Testis (tissue), 3 donors: ENCODE measurements around the gene ABCD4. TPM values are rescaled to one million over a fixed set of nuclear protein-coding genes. Genes with fewer than 3 reads are reported as not detected.

Source experiments
- DNase-seq: peaks from one replicate; pipeline ENCODE4 v3.0.0-alpha.2; 2019
- H3K27ac ChIP-seq, 2 donors: fragments of 200-600 bp; sonication (generic); one replicate each; pipeline ENCODE4 v1.5.1; 2019
- H3K27me3 ChIP-seq: fragments of 200-600 bp; sonication (generic); one replicate; pipeline ENCODE4 v1.5.1; 2019
- H3K36me3 ChIP-seq: fragments of 200-600 bp; sonication (generic); one replicate; pipeline ENCODE4 v1.5.1; 2017; ENCODE audit warnings: low read depth; ENCODE audit errors: missing control alignments
- H3K4me1 ChIP-seq: fragments of 200-600 bp; sonication (generic); one replicate; pipeline ENCODE4 v1.5.1; 2019
- H3K4me3 ChIP-seq, 2 donors: fragments of 200-600 bp; sonication (generic); one replicate each; pipeline ENCODE4 v1.5.1; 2017 to 2019
- H3K9me3 ChIP-seq: fragments of 200-600 bp; sonication (generic); one replicate; pipeline ENCODE4 v1.5.1; 2017
- CTCF ChIP-seq, 3 experiments: fragments of 450-650 bp in 2 of 3; fragments of 200-600 bp in 1 of 3; sonication (generic) in 1 of 3; IDR thresholded peaks; one replicate each; pipeline ENCODE4 v1.5.1; 2016 to 2019; ENCODE audit warnings: antibody characterized with exemption in 3 of 3, mild to moderate bottlenecking in 2 of 3, moderate library complexity in 1 of 3
- POLR2A ChIP-seq: fragments of 450-650 bp; IDR thresholded peaks from one replicate; pipeline ENCODE4 v1.6.1; 2017; ENCODE audit warnings: antibody characterized with exemption, mild to moderate bottlenecking, moderate library complexity
- WGBS, 2 donors: methylation state at CpG; one replicate each; pipeline ENCODE4 v1.1.5; 2018; 5-methylcytosine and 5-hydroxymethylcytosine counted together
- intact Hi-C: fragments of 100-400 bp; cut with DNase I; formaldehyde crosslinking; loops from one replicate; pipeline ENCODE4 v1.15.1; 2023; ENCODE audit warnings: low total_unique reads
- polyA plus RNA-seq: library from polyadenylated mRNA; stranded (reverse); fragments of 350-450 nt; fragmentation: Illumina TruSeq; extraction: RNeasy Lipid Tissue Mini Kit (QIAGEN cat#74804); gene quantifications from one replicate; pipeline ENCODE4 v1.2.3, GENCODE V29; 2014; ENCODE audit warnings: low read depth, low replicate concordance; ENCODE audit not compliant: insufficient read depth
- total RNA-seq, 2 donors: library from RNA; depleted of rRNA; stranded (reverse); fragments of >200 nt; gene quantifications; one replicate each; pipeline ENCODE4 v1.2.3, GENCODE V29; 2016

Gene ABCD4
- total and polyA plus RNA-seq, 3 donors from 2014 or later = 53.8 to 89.4 (median 86.7) TPM

GRCh38 chr14:74244115-74244514 lies 58.6 kb downstream of the ABCD4 start:
- DNase-seq = no peak
- H3K27me3 ChIP-seq = peaks cover 3% of the 10 kb centered on the region
- H3K27ac ChIP-seq = no peak overlapping the region
- H3K4me1 ChIP-seq = peaks cover 12% of the 10 kb centered on the region
- no peak for TF ChIP-seq POLR2A
- TF ChIP-seq CTCF (IDR thresholded peaks at IDR 0.05) = no peak
- H3K9me3 ChIP-seq = no peaks in the 10 kb centered on the region
- H3K36me3 ChIP-seq = no peaks in the 10 kb centered on the region
- intact Hi-C loops = no loop called here
- H3K4me3 ChIP-seq = no peak overlapping the region
- 53 to 55% methylated on average over 3 of the region's 3 CpGs for WGBS, 2 donors

- Histone ChIP-seq H3K9me3 (no peaks in the 10 kb centered on the region), H3K4me1 (peaks cover 12% of the 10 kb centered on the region), H3K27ac (no peak overlapping the region), H3K36me3 (no peaks in the 10 kb centered on the region), H3K27me3 (peaks cover 3% of the 10 kb centered on the region), H3K4me3 (no peak overlapping the region)
- DNase-seq = no peak
- no peak for TF ChIP-seq POLR2A
- TF ChIP-seq CTCF (IDR thresholded peaks at IDR 0.05) = no peak
- intact Hi-C loops = no loop called here
- WGBS, 2 donors = 24 to 41% methylated on average over 5 of the region's 5 CpGs
Measured at GRCh38 chr14:74243051-74243450, 59.7 kb downstream of the ABCD4 start.

- no peaks in the 10 kb centered on the region for H3K36me3 ChIP-seq
- no peak for DNase-seq
- WGBS, 2 donors = 33 to 54% methylated on average over 4 of the region's 4 CpGs
- peaks cover 12% of the 10 kb centered on the region for H3K4me1 ChIP-seq
- intact Hi-C loops = no loop called here
- peaks cover 3% of the 10 kb centered on the region for H3K27me3 ChIP-seq
- TF ChIP-seq POLR2A (no peak), CTCF (IDR thresholded peaks at IDR 0.05) (no peak)
- no peak overlapping the region for H3K4me3 ChIP-seq
- H3K9me3 ChIP-seq = no peaks in the 10 kb centered on the region
- no peak overlapping the region for H3K27ac ChIP-seq
Measured at GRCh38 chr14:74242780-74243042, 60.0 kb downstream of the ABCD4 start.

GRCh38 chr14:74242021-74242779 lies 60.5 kb downstream of the ABCD4 start:
- no peak for DNase-seq
- Histone ChIP-seq H3K36me3 (no peaks in the 10 kb centered on the region), H3K27ac (no peak overlapping the region), H3K27me3 (peaks cover 3% of the 10 kb centered on the region), H3K4me3 (no peak overlapping the region), H3K4me1 (peaks cover 12% of the 10 kb centered on the region), H3K9me3 (no peaks in the 10 kb centered on the region)
- 11 to 15% methylated on average over 28 of the region's 28 CpGs for WGBS, 2 donors
- intact Hi-C loops = no loop called here
- TF ChIP-seq POLR2A (no peak), CTCF (IDR thresholded peaks at IDR 0.05) (no peak)

- H3K27ac ChIP-seq = no peak overlapping the region
- DNase-seq = no peak
- no peaks in the 10 kb centered on the region for H3K9me3 ChIP-seq
- H3K36me3 ChIP-seq = no peaks in the 10 kb centered on the region
- 9% methylated on average over 14 of the region's 14 CpGs for WGBS, 2 donors
- H3K4me3 ChIP-seq = no peak overlapping the region
- TF ChIP-seq CTCF (IDR thresholded peaks at IDR 0.05) = no peak
- TF ChIP-seq POLR2A = no peak
- intact Hi-C loops = no loop called here
- H3K4me1 ChIP-seq = peaks cover 12% of the 10 kb centered on the region
- peaks cover 3% of the 10 kb centered on the region for H3K27me3 ChIP-seq
Measured at GRCh38 chr14:74241652-74242017, 61.1 kb downstream of the ABCD4 start.
